PC-3 (cell line): ENCODE results near the gene TSKU.

Experiments
- CTCF ChIP-seq: fragments of 300-600 bp; sonication (generic); conservative IDR thresholded peaks from 2 replicates; pipeline ENCODE4 v1.5.1; 2017; ENCODE audit warnings: antibody characterized with exemption, low read depth, mild to moderate bottlenecking, low read length
- EZH2 ChIP-seq: fragments of 300-600 bp; sonication (generic); IDR thresholded peaks from one replicate; pipeline ENCODE4 v1.6.1; 2017; ENCODE audit warnings: antibody characterized with exemption, mild to moderate bottlenecking, low read length; ENCODE audit not compliant: unreplicated experiment

DNA sequence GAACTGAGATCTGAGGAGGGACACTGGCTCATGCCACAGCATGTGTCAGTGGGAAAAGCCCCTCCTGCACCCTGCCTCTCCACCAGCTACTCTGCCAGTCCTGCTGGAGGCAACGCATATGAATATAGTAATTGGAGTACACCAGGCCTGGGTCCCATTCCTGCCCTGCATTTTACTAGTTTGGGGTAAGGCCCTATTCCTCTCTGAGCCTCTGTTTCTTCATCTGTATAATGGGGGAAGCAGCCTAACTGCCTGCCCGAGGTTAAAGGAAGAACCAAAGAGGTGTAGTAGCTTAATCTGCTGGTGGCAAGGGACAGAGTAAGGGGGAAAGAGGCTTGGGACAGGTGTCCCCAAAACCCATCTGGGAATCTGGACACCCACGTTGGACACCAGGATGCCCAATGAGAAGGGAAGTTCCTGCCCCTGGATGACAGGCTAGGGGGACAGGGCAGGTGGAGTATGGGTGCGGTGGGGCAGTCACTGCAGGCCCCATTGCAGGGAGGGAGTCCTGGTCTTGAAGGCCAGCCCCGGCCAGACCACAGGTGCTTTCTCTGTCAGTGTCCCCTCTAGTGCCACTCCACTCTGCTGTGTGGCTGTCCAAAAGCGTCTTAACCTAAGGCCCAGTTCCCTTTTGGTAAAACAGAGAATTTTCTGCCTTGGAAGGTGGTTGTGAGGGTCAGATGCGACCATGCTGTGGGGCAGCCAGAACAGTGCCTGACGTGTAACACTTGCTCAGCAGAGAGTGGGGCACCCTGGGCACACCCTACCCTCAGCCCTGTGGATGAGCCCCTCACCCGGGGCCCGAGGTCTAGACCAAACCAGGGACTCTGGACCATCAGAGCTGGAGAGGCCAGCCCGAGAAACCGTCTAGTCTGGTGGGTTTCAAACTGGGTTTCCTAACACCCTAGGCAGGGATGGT is 11.5 kb downstream of the TSKU start:
- TF ChIP-seq CTCF: no peak
- no peak for TF ChIP-seq EZH2
